H1 (cell line): Measurements from ENCODE around the gene PRKN. TPM values are rescaled to one million over a fixed set of nuclear protein-coding genes. Genes with fewer than 3 reads are reported as not detected.

Experiments
- CTCF ChIA-PET: fragments of 300-600 bp; sonication (Branson Sonifier 250); formaldehyde crosslinking; loops from one replicate; lab custom pipeline; 2021; ENCODE audit not compliant: partially characterized antibody; lab: Charles Lee
- POLR2A ChIA-PET: fragments of 300-600 bp; sonication (Branson Sonifier 250); formaldehyde crosslinking; loops from one replicate; lab custom pipeline; 2021; ENCODE audit warnings: inconsistent platforms; ENCODE audit not compliant: partially characterized antibody; lab: Charles Lee
- DNase-seq, 2 experiments: peaks; one replicate each; pipeline versions ENCODE4 v3.0.0 to v3.0.0-alpha.2; 2010 to 2022; ENCODE audit warnings: low spot score in 2 of 2, low read depth in 1 of 2, mixed read lengths in 1 of 2
- FAIRE-seq: peaks from 2 replicates; lab custom pipeline; 2011; peaks lifted over from hg19 to GRCh38; lab: Jason Lieb, UNC
- H2AFZ ChIP-seq: 2 replicates; pipeline ENCODE4 v1.8.1; 2012; ENCODE audit warnings: low read length, inconsistent platforms
- H2AK5ac ChIP-seq: 2 replicates; pipeline ENCODE4 v1.6.1; 2013; ENCODE audit warnings: low read depth, low read length
- H2BK120ac ChIP-seq: replicated peaks from 2 replicates; pipeline ENCODE3; 2013; ENCODE audit warnings: low read depth, low read length, inconsistent platforms
- H2BK12ac ChIP-seq: 2 replicates; pipeline ENCODE4 v1.6.1; 2013; ENCODE audit warnings: low read depth, low read length
- H2BK15ac ChIP-seq: 2 replicates; pipeline ENCODE4 v1.6.1; 2013; ENCODE audit warnings: low read length
- H2BK20ac ChIP-seq: 2 replicates; pipeline ENCODE4 v1.6.1; 2013; ENCODE audit warnings: low read length
- H2BK5ac ChIP-seq: 2 replicates; pipeline ENCODE4 v1.6.1; 2013; ENCODE audit warnings: low read depth, low read length
- H3K14ac ChIP-seq: 2 replicates; pipeline ENCODE4 v1.6.1; 2013; ENCODE audit warnings: inconsistent platforms; ENCODE audit not compliant: insufficient read length
- H3K18ac ChIP-seq: 2 replicates; pipeline ENCODE4 v1.6.1; 2013; ENCODE audit warnings: low read length; ENCODE audit errors: extremely low read depth
- H3K23ac ChIP-seq: 2 replicates; pipeline ENCODE4 v1.6.1; 2013; ENCODE audit warnings: inconsistent platforms; ENCODE audit not compliant: insufficient read length
- H3K23me2 ChIP-seq: 2 replicates; pipeline ENCODE4 v1.6.1; 2013; ENCODE audit warnings: low read depth, low read length
- H3K27ac ChIP-seq: 2 replicates; pipeline ENCODE4 v1.6.1; 2011; ENCODE audit warnings: low read depth, low read length, inconsistent platforms
- H3K27me3 ChIP-seq, 4 experiments: replicated peaks in 1 of 4; 1 replicate in 1 of 4; 2 replicates in 3 of 4; pipeline versions ENCODE4 v1.6.1 to v1.8.1; 2011 to 2013; ENCODE audit warnings: low read length in 3 of 4, mild to moderate bottlenecking in 3 of 4, inconsistent platforms in 2 of 4, mixed read lengths in 2 of 4, moderate library complexity in 1 of 4; ENCODE audit not compliant: control insufficient read depth in 3 of 4, insufficient read depth in 3 of 4; ENCODE audit errors: extremely low read depth in 1 of 4
- H3K36me3 ChIP-seq, 4 experiments: 2 replicates each; pipeline versions ENCODE4 v1.6.1 to v1.8.1; 2011 to 2013; ENCODE audit warnings: mild to moderate bottlenecking in 4 of 4, low read length in 3 of 4, moderate library complexity in 2 of 4, control low read depth in 1 of 4, inconsistent platforms in 1 of 4; ENCODE audit not compliant: insufficient read depth in 4 of 4, control insufficient read depth in 2 of 4
- H3K4ac ChIP-seq: replicated peaks from 2 replicates; pipeline ENCODE3; 2013; ENCODE audit warnings: low read length, low read depth, mixed read lengths, inconsistent platforms; ENCODE audit not compliant: insufficient read length
- H3K4me1 ChIP-seq, 4 experiments: replicated peaks in 1 of 4; 1 replicate in 1 of 4; 2 replicates in 3 of 4; pipeline versions ENCODE4 v1.6.1 to v1.8.1; 2011 to 2013; ENCODE audit warnings: low read length in 3 of 4, inconsistent platforms in 2 of 4, mixed read lengths in 1 of 4; ENCODE audit not compliant: insufficient read depth in 4 of 4, control insufficient read depth in 3 of 4
- H3K4me2 ChIP-seq, 2 experiments: 2 replicates each; pipeline versions ENCODE4 v1.6.1 to v1.8.1; 2011 to 2013; ENCODE audit warnings: low read depth in 2 of 2, low read length in 2 of 2, control low read depth in 1 of 2, inconsistent platforms in 1 of 2, mild to moderate bottlenecking in 1 of 2; ENCODE audit not compliant: insufficient read depth in 1 of 2
- H3K4me3 ChIP-seq, 4 experiments: fragments of 200-600, 300-600 bp in 1 of 4; sonication (generic), shearing (Covaris generic), sonication (Bioruptor Twin) in 1 of 4; 2 replicates each; pipeline versions ENCODE4 v1.5.1 to v1.8.1; 2011 to 2016; ENCODE audit warnings: low read length in 4 of 4, low read depth in 3 of 4, control low read depth in 2 of 4, inconsistent platforms in 2 of 4, mild to moderate bottlenecking in 2 of 4, mixed read lengths in 1 of 4, moderate library complexity in 1 of 4; ENCODE audit not compliant: insufficient read depth in 2 of 4; ENCODE audit errors: extremely low read depth in 1 of 4
- H3K56ac ChIP-seq: replicated peaks from 2 replicates; pipeline ENCODE3; 2013; ENCODE audit warnings: low read depth, mild to moderate bottlenecking, mixed read lengths, low read length, inconsistent platforms; ENCODE audit not compliant: insufficient read length
- H3K79me1 ChIP-seq: 2 replicates; pipeline ENCODE4 v1.6.1; 2013; ENCODE audit warnings: low read depth, low read length, control low read depth
- H3K79me2 ChIP-seq, 2 experiments: 2 replicates each; pipeline versions ENCODE4 v1.6.1 to v1.8.1; 2012 to 2013; ENCODE audit warnings: low read length in 2 of 2, mild to moderate bottlenecking in 2 of 2, inconsistent platforms in 1 of 2; ENCODE audit not compliant: insufficient read depth in 2 of 2, control insufficient read depth in 1 of 2
- H3K9ac ChIP-seq, 4 experiments: replicated peaks in 1 of 4; 1 replicate in 1 of 4; 2 replicates in 3 of 4; pipeline versions ENCODE4 v1.6.1 to v1.8.1; 2011 to 2013; ENCODE audit warnings: low read depth in 3 of 4, low read length in 3 of 4, control low read depth in 2 of 4, mild to moderate bottlenecking in 2 of 4, moderate library complexity in 2 of 4, inconsistent platforms in 1 of 4; ENCODE audit errors: extremely low read depth in 1 of 4
- H3K9me3 ChIP-seq, 2 experiments: 2 replicates each; pipeline versions ENCODE4 v1.6.1 to v1.8.1; 2012 to 2013; ENCODE audit warnings: mild to moderate bottlenecking in 2 of 2, moderate library complexity in 2 of 2, control low read depth in 1 of 2, inconsistent platforms in 1 of 2, low read depth in 1 of 2, low read length in 1 of 2, mixed read lengths in 1 of 2; ENCODE audit not compliant: insufficient read depth in 2 of 2
- H4K20me1 ChIP-seq, 2 experiments: replicated peaks in 1 of 2; 2 replicates each; pipeline versions ENCODE3 to v1.8.1; 2011 to 2013; ENCODE audit warnings: inconsistent platforms in 2 of 2, low read length in 2 of 2, mild to moderate bottlenecking in 1 of 2; ENCODE audit not compliant: insufficient read depth in 2 of 2, control insufficient read depth in 1 of 2
- H4K5ac ChIP-seq: 2 replicates; pipeline ENCODE4 v1.6.1; 2013; ENCODE audit warnings: low read length, low read depth, mixed read lengths, inconsistent platforms; ENCODE audit not compliant: insufficient read length
- H4K8ac ChIP-seq: 2 replicates; pipeline ENCODE4 v1.8.0; 2013; ENCODE audit warnings: mild to moderate bottlenecking, moderate library complexity, low read length, inconsistent platforms; ENCODE audit not compliant: insufficient read depth; ENCODE audit errors: extremely low read depth
- H4K91ac ChIP-seq: replicated peaks from 2 replicates; pipeline ENCODE3; 2013; ENCODE audit warnings: low read length, mixed read lengths, inconsistent platforms; ENCODE audit not compliant: insufficient read length
- ASH2L ChIP-seq: fragments of 200-600, 300-600 bp; sonication (generic); IDR thresholded peaks from one replicate; pipeline ENCODE4 v1.7.1; 2017; ENCODE audit warnings: low read length
- ATF2 ChIP-seq: IDR thresholded peaks from 2 replicates; pipeline ENCODE4 v1.6.1; 2012; ENCODE audit warnings: low read length, inconsistent platforms
- FOSL1 ChIP-seq: IDR thresholded peaks from 2 replicates; pipeline ENCODE4 v1.6.1; 2011; ENCODE audit warnings: mild to moderate bottlenecking, low read depth, low read length, moderate library complexity; ENCODE audit not compliant: insufficient read depth
- GTF2F1 ChIP-seq: IDR thresholded peaks from 2 replicates; pipeline ENCODE4 v1.6.1; 2012; ENCODE audit warnings: low read depth, low read length, improper control_type of control experiment, borderline replicate concordance
- JUN ChIP-seq: IDR thresholded peaks from 2 replicates; pipeline ENCODE4 v1.6.1; 2011; ENCODE audit warnings: low read depth, mild to moderate bottlenecking, improper control_type of control experiment, low read length
- NRF1 ChIP-seq: IDR thresholded peaks from 2 replicates; pipeline ENCODE4 v1.6.1; 2011; ENCODE audit warnings: mild to moderate bottlenecking, low read depth, low read length, improper control_type of control experiment
- PHF8 ChIP-seq: fragments of 200-600 bp; sonication (generic); conservative IDR thresholded peaks from 2 replicates; pipeline ENCODE4 v1.7.1; 2012; ENCODE audit warnings: low read depth, mild to moderate bottlenecking, inconsistent platforms, low read length, moderate library complexity
- POU5F1 ChIP-seq: IDR thresholded peaks from 2 replicates; pipeline ENCODE4 v1.6.1; 2011; ENCODE audit warnings: low read depth, mild to moderate bottlenecking, low read length, moderate library complexity
- SIRT6 ChIP-seq: IDR thresholded peaks from one replicate; pipeline ENCODE4 v1.7.1; 2012; ENCODE audit warnings: low read length, inconsistent platforms
- SRF ChIP-seq: IDR thresholded peaks from 2 replicates; pipeline ENCODE4 v1.6.1; 2011; ENCODE audit warnings: mild to moderate bottlenecking, low read depth, low read length, moderate library complexity
- SUZ12 ChIP-seq: fragments of 200-600 bp; sonication (generic); IDR thresholded peaks from 2 replicates; pipeline ENCODE4 v1.6.1; 2012; ENCODE audit warnings: mild to moderate bottlenecking, inconsistent platforms, low read length, moderate library complexity, mixed read lengths
- TBP ChIP-seq: IDR thresholded peaks from 2 replicates; pipeline ENCODE4 v1.6.1; 2011; ENCODE audit warnings: low read depth, low read length, improper control_type of control experiment
- TEAD4 ChIP-seq: IDR thresholded peaks from 2 replicates; pipeline ENCODE4 v1.6.1; 2012; ENCODE audit warnings: low read depth, low read length, inconsistent platforms, mixed read lengths
- ZNF274 ChIP-seq: IDR thresholded peaks from 2 replicates; pipeline ENCODE4 v1.7.0; 2012; ENCODE audit warnings: low read length, borderline replicate concordance; ENCODE audit errors: extremely low read depth
- WGBS, 2 experiments: shearing (Covaris generic) in 1 of 2; methylation state at CpG; one replicate each; pipeline versions ENCODE4 v1.1.6 to v1.1.7; 2013 to 2015; ENCODE audit warnings: low lambda C conversion rate in 2 of 2, mixed read lengths in 2 of 2, inconsistent platforms in 1 of 2, low coverage in 1 of 2, missing lambda C conversion rate in 1 of 2; ENCODE audit not compliant: insufficient replicate concordance in 2 of 2, insufficient coverage in 1 of 2, insufficient read length in 1 of 2; ENCODE audit errors: extremely low coverage in 1 of 2, missing lambda C conversion rate in 1 of 2; 5-methylcytosine and 5-hydroxymethylcytosine counted together
- polyA plus RNA-seq, 7 experiments: library from polyadenylated mRNA; depleted of rRNA in 3 of 7; stranded (reverse) in 5 of 7; unstranded in 2 of 7; fragments of >200 nt in 5 of 7; fragments of 200-250 nt in 2 of 7; gene quantifications; 1 replicate in 5 of 7; 2 replicates in 1 of 7; 4 replicates in 1 of 7; pipeline versions ENCODE4 v1.2.1 to v1.2.3, GENCODE V29; 2011 to 2013; ENCODE audit warnings: missing spikeins in 2 of 7, mixed read lengths in 2 of 7
- total RNA-seq: library from RNA; stranded (reverse); fragmentation: NEBNext Ultra II Directional; extraction: Animal tissue kit (Norgen Biotek cat#: 25700); gene quantifications from 2 replicates; pipeline ENCODE4 v1.2.1, GENCODE V29; 2021

The PRKN gene
- total and polyA plus RNA-seq, 2 of the 8 experiments (the other 6 are each of a cell fraction or from before 2014, with no cell fraction given): 0.13 to 0.29 TPM

GRCh38 chr6:161837854-161838253 is 889.7 kb downstream of the PRKN start:
- no peak overlapping the region for H4K5ac ChIP-seq
- H3K27me3 ChIP-seq: no peaks in the 10 kb centered on the region
- CTCF ChIA-PET: interaction anchor here (0.6 to 1.5 kb wide), 13 partner anchors 20 to 841 kb away, joined by 3 to 4 read pairs (median 3); no protein-coding TSS in a partner anchor
- TF ChIP-seq TBP (no peak), SIRT6 (no peak), NRF1 (no peak), ASH2L (no peak), JUN (no peak), TEAD4 (no peak), POU5F1 (no peak), ATF2 (no peak), ZNF274 (no peak), SUZ12 (no peak), SRF (no peak), GTF2F1 (no peak), FOSL1 (no peak), PHF8 (no peak)

More at GRCh38 chr6:161837854-161838253, 889.7 kb downstream of the PRKN start:
- Histone ChIP-seq H3K4me3 (no peak overlapping the region), H4K8ac (no peak overlapping the region), H2AK5ac (no peak overlapping the region), H2BK20ac (no peak overlapping the region), H2BK15ac (no peak overlapping the region), H3K23ac (no peak overlapping the region), H2AFZ (no peak overlapping the region), H3K9me3 (no peaks in the 10 kb centered on the region), H3K4ac (no peak overlapping the region), H3K56ac (no peak overlapping the region), H3K79me2 (no peaks in the 10 kb centered on the region), H3K4me2 (no peak overlapping the region), H3K4me1 (peaks cover 3 to 15% (median 6%) of the 10 kb centered on the region in 4 experiments), H3K14ac (no peak overlapping the region), H3K79me1 (no peaks in the 10 kb centered on the region), H3K18ac (no peak overlapping the region), H3K36me3 (no peaks in the 10 kb centered on the region), H2BK5ac (no peak overlapping the region), H4K91ac (no peak overlapping the region), H3K27ac (no peak overlapping the region), H4K20me1 (no peaks in the 10 kb centered on the region), H3K9ac (no peak overlapping the region), H2BK12ac (no peak overlapping the region), H3K23me2 (no peaks in the 10 kb centered on the region), H2BK120ac (no peak overlapping the region)
- 75% methylated on average over 2 of the region's 2 CpGs; no CpG with 5 or more reads in 1 of the 2 experiments for WGBS, 2 experiments
- FAIRE-seq: no peak
- no peak for DNase-seq
- POLR2A ChIA-PET: no interaction called here
